Activated T-cell treated with anti-CD3 and anti-CD28 coated beads, Interleukin-2, amount 50 U/mL, for 4 hours (primary cell): ENCODE measurements around the gene RSPRY1. TPM values are rescaled to one million over a fixed set of nuclear protein-coding genes. Genes with fewer than 3 reads are reported as not detected.

Experiments used
- ATAC-seq, 2 donors: fragments of 200-7000 bp; cut with Tn5 transposase; one replicate each; pipeline ENCODE4 v1.10.0; 2021
- DNase-seq: peaks from one replicate; pipeline ENCODE4 v3.0.0-alpha.2; 2020
- H3K27me3 Mint-ChIP-seq: one replicate; pipeline ENCODE4 v1.8.0; 2021; ENCODE audit warnings: low read depth, mixed read lengths
- H3K36me3 Mint-ChIP-seq: one replicate; pipeline ENCODE4 v1.8.0; 2022; ENCODE audit warnings: mixed read lengths; ENCODE audit not compliant: insufficient read depth
- H3K4me1 Mint-ChIP-seq: one replicate; pipeline ENCODE4 v1.8.0; 2021; ENCODE audit warnings: low read depth, mixed read lengths
- H3K4me3 Mint-ChIP-seq: one replicate; pipeline ENCODE4 v1.8.0; 2021; ENCODE audit warnings: mild to moderate bottlenecking, moderate library complexity, mixed read lengths
- H3K9me3 Mint-ChIP-seq: one replicate; pipeline ENCODE4 v1.8.0; 2021; ENCODE audit warnings: mixed read lengths
- total RNA-seq, 3 donors: library from RNA; stranded (reverse); gene quantifications; one replicate each; pipeline ENCODE4 v1.2.1, GENCODE V29; 2021

Gene RSPRY1
- total RNA-seq, 3 donors from 2014 or later = 30.4 to 33.3 (median 32.4) TPM

- Mint-ChIP-seq H3K9me3 (no peaks in the 10 kb centered on the region), H3K27me3 (no peaks in the 10 kb centered on the region), H3K4me3 (no peak overlapping the region), H3K36me3 (peaks cover 13% of the 10 kb centered on the region), H3K4me1 (peaks cover 16% of the 10 kb centered on the region)
- DNase-seq (no peak), ATAC-seq (no peak)
Observed at GRCh38 chr16:57256601-57257395, 70.7 kb downstream of the RSPRY1 start.

- no peaks in the 10 kb centered on the region for H3K27me3 Mint-ChIP-seq
- no peak overlapping the region for H3K4me3 Mint-ChIP-seq
- peaks cover 8% of the 10 kb centered on the region for H3K36me3 Mint-ChIP-seq
- DNase-seq (no peak), ATAC-seq (no peak)
- no peaks in the 10 kb centered on the region for H3K9me3 Mint-ChIP-seq
- peaks cover 16% of the 10 kb centered on the region for H3K4me1 Mint-ChIP-seq
Observed at GRCh38 chr16:57257455-57258070, 71.4 kb downstream of the RSPRY1 start.

- Mint-ChIP-seq H3K36me3 (peaks cover 3% of the 10 kb centered on the region), H3K4me1 (peaks cover 16% of the 10 kb centered on the region), H3K4me3 (no peak overlapping the region), H3K27me3 (no peaks in the 10 kb centered on the region), H3K9me3 (no peaks in the 10 kb centered on the region)
- no peak for DNase-seq
- ATAC-seq = no peak
Observed at GRCh38 chr16:57258226-57258909, 72.2 kb downstream of the RSPRY1 start.

DNA sequence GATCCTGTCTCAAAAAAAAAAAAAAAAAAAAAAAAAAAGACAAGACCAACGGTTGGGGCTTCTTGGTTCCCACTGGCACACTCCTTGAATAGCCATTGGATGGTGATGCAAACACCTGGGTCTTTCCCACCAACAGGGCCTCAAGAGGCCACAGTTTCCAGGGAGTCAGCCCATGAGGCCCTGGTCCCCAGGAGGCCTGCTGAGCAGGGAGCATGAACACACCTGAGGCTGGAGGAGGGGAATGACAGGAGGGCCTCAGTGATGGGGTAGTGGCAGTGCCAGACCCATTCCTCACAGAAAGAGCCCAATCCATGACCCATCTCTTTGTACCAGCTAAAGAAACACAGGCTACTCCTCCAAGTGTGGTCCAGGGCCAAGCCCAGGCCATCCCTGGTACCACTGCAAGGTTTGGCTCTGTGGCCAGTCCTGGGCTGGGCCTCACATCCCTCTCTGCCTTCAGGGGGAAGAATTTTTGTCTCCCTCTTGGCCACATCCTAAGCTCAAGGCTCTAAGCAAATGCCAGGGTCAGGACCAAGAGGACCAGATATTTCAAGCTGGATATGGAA lies 72.9 kb downstream of the RSPRY1 start:
- ATAC-seq (no peak), DNase-seq (no peak)
- no peak overlapping the region for H3K4me3 Mint-ChIP-seq
- H3K27me3 Mint-ChIP-seq = no peaks in the 10 kb centered on the region
- peaks cover 16% of the 10 kb centered on the region for H3K4me1 Mint-ChIP-seq
- peaks cover 3% of the 10 kb centered on the region for H3K36me3 Mint-ChIP-seq
- H3K9me3 Mint-ChIP-seq = no peaks in the 10 kb centered on the region

DNA sequence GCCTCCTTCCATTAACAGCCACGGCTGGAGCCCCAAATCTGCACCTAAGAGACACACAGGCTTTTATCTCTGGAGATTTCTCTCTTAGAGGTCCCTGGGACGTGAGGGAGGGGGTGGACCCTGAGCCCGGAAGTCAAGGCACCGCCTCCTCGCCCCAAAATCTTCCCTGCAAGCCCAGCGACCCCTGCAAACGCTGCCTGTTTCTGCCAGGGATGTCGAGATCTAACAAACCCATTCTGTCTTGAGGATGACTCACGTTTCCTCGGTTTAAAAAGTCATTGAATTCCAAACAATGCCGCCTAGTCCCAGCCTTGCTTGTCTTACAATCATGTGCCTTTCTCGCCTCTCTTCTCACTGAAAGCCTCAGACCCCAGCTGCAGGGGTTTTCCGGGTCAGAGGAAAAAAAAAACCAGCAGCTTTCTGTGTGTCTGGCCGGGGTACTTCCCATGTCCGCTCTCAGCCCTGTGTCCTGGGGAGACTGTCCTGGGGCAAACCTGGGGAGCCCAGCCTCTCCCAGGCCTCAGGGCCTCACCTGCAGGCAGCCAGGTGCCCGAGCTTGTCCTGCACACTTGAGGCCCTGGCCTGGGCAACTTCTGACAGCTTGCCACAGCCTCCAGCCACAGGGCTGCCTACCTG lies 74.3 kb downstream of the RSPRY1 start:
- Mint-ChIP-seq H3K36me3 (peaks cover 3% of the 10 kb centered on the region), H3K27me3 (no peaks in the 10 kb centered on the region), H3K4me1 (peaks cover 26% of the 10 kb centered on the region), H3K4me3 (no peak overlapping the region), H3K9me3 (no peaks in the 10 kb centered on the region)
- DNase-seq (peak; percentile 29), ATAC-seq (peak; percentile 61 to 69)

- no peak for DNase-seq
- ATAC-seq = no peak
- H3K4me3 Mint-ChIP-seq = no peak overlapping the region
- no peaks in the 10 kb centered on the region for H3K9me3 Mint-ChIP-seq
- H3K4me1 Mint-ChIP-seq = peaks cover 38% of the 10 kb centered on the region
- H3K27me3 Mint-ChIP-seq = no peaks in the 10 kb centered on the region
- H3K36me3 Mint-ChIP-seq = no peaks in the 10 kb centered on the region
Observed at GRCh38 chr16:57261806-57262205, 75.7 kb downstream of the RSPRY1 start.

GRCh38 chr16:57262841-57263540 lies 76.9 kb downstream of the RSPRY1 start:
- H3K9me3 Mint-ChIP-seq = no peaks in the 10 kb centered on the region
- DNase-seq (no peak), ATAC-seq (no peak)
- H3K4me1 Mint-ChIP-seq = peaks cover 50% of the 10 kb centered on the region
- H3K27me3 Mint-ChIP-seq = no peaks in the 10 kb centered on the region
- H3K4me3 Mint-ChIP-seq = no peak overlapping the region
- H3K36me3 Mint-ChIP-seq = no peaks in the 10 kb centered on the region

- Mint-ChIP-seq H3K9me3 (no peaks in the 10 kb centered on the region), H3K4me1 (peaks cover 55% of the 10 kb centered on the region), H3K4me3 (no peak overlapping the region), H3K36me3 (no peaks in the 10 kb centered on the region), H3K27me3 (no peaks in the 10 kb centered on the region)
- no peak for DNase-seq
- ATAC-seq = no peak
Observed at GRCh38 chr16:57263541-57264351, 77.6 kb downstream of the RSPRY1 start.

- Mint-ChIP-seq H3K27me3 (no peaks in the 10 kb centered on the region), H3K4me3 (no peak overlapping the region), H3K4me1 (peaks cover 60% of the 10 kb centered on the region), H3K9me3 (no peaks in the 10 kb centered on the region), H3K36me3 (no peaks in the 10 kb centered on the region)
- DNase-seq (no peak), ATAC-seq (no peak)
Observed at GRCh38 chr16:57264381-57264780, 78.3 kb downstream of the RSPRY1 start.

DNA sequence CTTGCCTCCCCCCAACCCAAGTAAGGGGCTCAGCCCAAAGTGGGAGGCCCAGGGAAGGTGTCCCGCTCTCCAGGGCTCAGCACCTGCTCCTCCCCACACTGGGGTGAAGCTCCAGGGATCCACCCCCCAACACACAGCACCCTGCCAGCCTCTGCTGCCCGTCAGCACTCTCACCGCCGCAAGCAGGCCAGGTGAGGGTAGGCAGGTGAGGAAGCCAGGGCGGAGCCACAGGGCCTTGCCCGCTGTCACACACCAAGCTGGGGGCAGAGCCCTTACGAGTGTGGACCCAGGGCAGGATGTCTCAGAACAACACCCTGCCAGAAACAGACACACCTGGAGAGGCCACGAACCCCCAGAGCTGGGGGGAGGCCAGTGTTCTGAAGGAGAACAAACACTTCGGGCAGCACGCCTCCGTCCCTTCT lies 78.8 kb downstream of the RSPRY1 start:
- H3K9me3 Mint-ChIP-seq = no peaks in the 10 kb centered on the region
- no peak for ATAC-seq
- H3K4me3 Mint-ChIP-seq = no peak overlapping the region
- no peaks in the 10 kb centered on the region for H3K36me3 Mint-ChIP-seq
- no peak for DNase-seq
- H3K4me1 Mint-ChIP-seq = peaks cover 60% of the 10 kb centered on the region
- H3K27me3 Mint-ChIP-seq = no peaks in the 10 kb centered on the region

- Mint-ChIP-seq H3K9me3 (no peaks in the 10 kb centered on the region), H3K36me3 (no peaks in the 10 kb centered on the region), H3K27me3 (no peaks in the 10 kb centered on the region), H3K4me1 (peaks cover 50% of the 10 kb centered on the region), H3K4me3 (peak overlapping the region; percentile 52)
- DNase-seq = no peak
- ATAC-seq = no peak
Observed at GRCh38 chr16:57265850-57266530, 79.9 kb downstream of the RSPRY1 start.

- H3K36me3 Mint-ChIP-seq = no peaks in the 10 kb centered on the region
- peak overlapping the region; percentile 52 for H3K4me3 Mint-ChIP-seq
- no peaks in the 10 kb centered on the region for H3K27me3 Mint-ChIP-seq
- no peaks in the 10 kb centered on the region for H3K9me3 Mint-ChIP-seq
- peaks cover 49% of the 10 kb centered on the region for H3K4me1 Mint-ChIP-seq
- ATAC-seq = peak; percentile 70 to 75
- DNase-seq = peak; percentile 20
Observed at GRCh38 chr16:57266531-57267260, 80.6 kb downstream of the RSPRY1 start.
